Common myeloid progenitor, CD34-positive (primary cell): ENCODE measurements around the gene FOS.

Experiments
- CTCF ChIA-PET: fragments of 350-600 bp; sonication (Branson Sonifier 250); formaldehyde crosslinking; loops from one replicate; lab custom pipeline; 2021; ENCODE audit warnings: antibody characterized with exemption; lab: Charles Lee
- POLR2A ChIA-PET: fragments of 350-600 bp; sonication (Branson Sonifier 250); formaldehyde crosslinking; loops from one replicate; lab custom pipeline; 2021; ENCODE audit warnings: antibody characterized with exemption; lab: Charles Lee
- DNase-seq, 3 donors: peaks; one replicate each; pipeline versions ENCODE4 v3.0.0 to v3.0.0-alpha.2; 2013
- H3K27ac ChIP-seq, 2 experiments: 1 replicate in 1 of 2; 2 replicates in 1 of 2; pipeline ENCODE4 v1.7.0; 2013; ENCODE audit warnings: inconsistent platforms in 2 of 2, low read length in 2 of 2, mild to moderate bottlenecking in 2 of 2, low read depth in 1 of 2, moderate library complexity in 1 of 2; ENCODE audit not compliant: severe bottlenecking in 2 of 2, insufficient read depth in 1 of 2, poor library complexity in 1 of 2
- H3K27me3 ChIP-seq, 5 experiments: replicated peaks in 2 of 5; 1 replicate in 3 of 5; 2 replicates in 2 of 5; pipeline versions ENCODE4 v1.6.1 to v1.7.0; 2013; ENCODE audit warnings: low read length in 4 of 5, mild to moderate bottlenecking in 2 of 5, moderate library complexity in 2 of 5, inconsistent platforms in 1 of 5; ENCODE audit not compliant: insufficient read depth in 5 of 5, control insufficient read depth in 4 of 5
- H3K36me3 ChIP-seq, 4 experiments: 1 replicate in 2 of 4; 2 replicates in 2 of 4; pipeline versions ENCODE4 v1.6.1 to v1.7.0; 2013; ENCODE audit warnings: low read length in 3 of 4, control low read depth in 1 of 4, mild to moderate bottlenecking in 1 of 4; ENCODE audit not compliant: control insufficient read depth in 4 of 4, insufficient read depth in 4 of 4
- H3K4me1 ChIP-seq, 4 experiments: 1 replicate in 3 of 4; 2 replicates in 1 of 4; pipeline versions ENCODE4 v1.6.1 to v1.7.1; 2013; ENCODE audit warnings: low read length in 3 of 4, mild to moderate bottlenecking in 3 of 4, control low read depth in 1 of 4, inconsistent platforms in 1 of 4, moderate library complexity in 1 of 4; ENCODE audit not compliant: control insufficient read depth in 4 of 4, insufficient read depth in 4 of 4; ENCODE audit errors: control extremely low read depth in 1 of 4
- H3K4me3 ChIP-seq, 7 experiments: 1 replicate in 4 of 7; 2 replicates in 3 of 7; pipeline versions ENCODE4 v1.5.1 to v1.7.0; 2013; ENCODE audit warnings: mild to moderate bottlenecking in 7 of 7, low read length in 6 of 7, moderate library complexity in 6 of 7, inconsistent platforms in 2 of 7, low read depth in 2 of 7, control low read depth in 1 of 7; ENCODE audit not compliant: insufficient read depth in 4 of 7, control insufficient read depth in 1 of 7; ENCODE audit errors: extremely low read depth in 1 of 7
- H3K9me3 ChIP-seq, 5 experiments: 1 replicate in 4 of 5; 2 replicates in 1 of 5; pipeline versions ENCODE4 v1.6.1 to v1.7.1; 2013; ENCODE audit warnings: low read length in 4 of 5, mild to moderate bottlenecking in 2 of 5, inconsistent platforms in 1 of 5, low read depth in 1 of 5, moderate library complexity in 1 of 5; ENCODE audit not compliant: control insufficient read depth in 4 of 5, insufficient read depth in 2 of 5; ENCODE audit errors: control extremely low read depth in 1 of 5
- WGBS: methylation state at CpG from one replicate; pipeline ENCODE4 v1.1.5; 2013; ENCODE audit not compliant: insufficient coverage; 5-methylcytosine and 5-hydroxymethylcytosine counted together

FOS gene

DNA sequence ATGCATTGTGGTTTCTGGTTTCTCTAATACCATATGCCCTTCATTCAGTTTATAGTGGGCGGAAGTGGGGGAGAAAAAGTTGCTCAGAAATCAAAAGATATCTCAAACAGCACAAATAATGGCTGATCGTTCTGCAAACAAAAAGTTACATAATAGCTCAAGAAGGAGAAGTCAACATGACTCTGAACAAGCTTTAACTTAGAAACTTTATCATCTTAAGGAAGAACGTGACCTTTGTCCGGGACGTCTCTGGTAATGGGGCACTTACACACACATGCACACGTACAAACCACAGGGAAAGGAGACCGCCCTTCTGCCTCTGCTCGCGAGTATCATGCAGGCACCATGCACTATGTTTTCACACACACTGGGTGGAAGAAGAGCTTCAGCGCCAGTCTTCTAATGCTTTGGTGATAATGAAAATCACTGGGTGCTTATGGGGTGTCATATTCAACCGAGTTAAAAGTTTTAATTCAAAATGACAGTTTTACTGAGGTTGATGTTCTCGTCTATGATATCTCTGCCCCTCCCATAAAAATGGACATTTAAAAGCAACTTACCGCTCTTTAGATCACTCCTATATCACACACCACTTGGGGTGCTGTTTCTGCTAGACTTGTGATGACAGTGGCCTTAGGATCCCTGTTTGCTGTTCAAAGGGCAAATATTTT is 4.7 kb downstream of the FOS start:
- Histone ChIP-seq H3K27ac (no peak overlapping the region), H3K9me3 (peaks cover 0 to 16% (median 3%) of the 10 kb centered on the region in 5 experiments), H3K27me3 (peaks cover 0 to 25% (median 5%) of the 10 kb centered on the region in 5 experiments), H3K4me1 (peaks cover 6 to 56% (median 47%) of the 10 kb centered on the region in 4 experiments), H3K36me3 (peaks cover 4 to 30% (median 17%) of the 10 kb centered on the region in 4 experiments), H3K4me3 (peak overlapping the region in 1 of 7 experiments; percentile 45)
- POLR2A ChIA-PET: interaction anchor here (0.8 to 5.0 kb wide), 5 partner anchors 10 to 107 kb away, joined by 3 to 42 read pairs (median 5); partner anchors contain the start of gene TMED10
- peak; percentile 57 to 90 (median 90) for DNase-seq
- 100% methylated on average over 2 of the region's 13 CpGs for WGBS
- CTCF ChIA-PET: interaction anchor here (0.5 to 4.2 kb wide), 15 partner anchors 9 to 783 kb away, joined by 3 to 31 read pairs (median 4); no protein-coding TSS in a partner anchor

DNA sequence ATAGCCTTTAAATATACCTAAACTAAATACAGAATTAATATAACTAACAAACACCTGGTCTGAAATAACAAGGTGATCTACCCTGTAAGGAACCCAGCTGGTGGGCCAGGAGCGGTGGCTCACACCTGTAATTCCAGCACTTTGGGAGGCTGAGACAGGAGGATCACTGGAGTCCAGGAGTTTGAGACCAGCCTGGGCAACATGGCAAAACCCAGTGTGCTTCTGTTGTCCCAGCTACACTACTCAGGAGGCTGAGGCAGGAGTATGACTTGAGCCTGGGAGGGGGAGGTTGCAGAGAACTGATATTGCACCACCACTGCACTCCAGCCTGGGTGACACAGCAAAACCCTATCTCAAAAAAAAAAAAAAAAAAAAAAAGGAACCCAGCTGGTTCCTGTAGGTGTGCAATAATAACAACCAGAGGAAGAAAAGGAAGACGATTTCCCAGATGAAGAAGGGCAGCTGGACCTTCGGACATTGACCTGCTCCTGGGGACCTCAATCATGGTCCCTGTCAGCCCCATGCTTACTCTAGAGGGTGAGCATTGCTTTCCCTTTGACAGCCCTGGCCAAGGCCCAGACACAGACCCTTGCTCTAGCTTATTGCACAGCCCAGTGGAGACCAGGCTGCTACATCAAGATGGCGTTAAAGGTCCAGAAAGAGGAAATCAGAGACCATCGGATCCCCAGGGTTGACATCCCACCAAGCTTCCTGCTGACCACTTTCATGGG is 5.4 kb downstream of the FOS start:
- H3K36me3 ChIP-seq: peaks cover 4 to 26% (median 17%) of the 10 kb centered on the region in 4 experiments
- WGBS: 35% methylated on average over 4 of the region's 5 CpGs
- DNase-seq: peak; percentile 69 to 92 (median 91)
- ChIA-PET CTCF (interaction anchor here (0.5 to 4.2 kb wide), 14 partner anchors 9 to 784 kb away, joined by 3 to 31 read pairs (median 4); no protein-coding TSS in a partner anchor), POLR2A (interaction anchor here (0.5 to 5.0 kb wide), 6 partner anchors 10 to 228 kb away, joined by 3 to 42 read pairs (median 4); no protein-coding TSS in a partner anchor)
- H3K9me3 ChIP-seq: peaks cover 0 to 12% (median under 1%) of the 10 kb centered on the region in 5 experiments
- peak overlapping the region in 2 of 7 experiments; percentile 26 to 45 for H3K4me3 ChIP-seq
- peaks cover 0 to 22% (median 5%) of the 10 kb centered on the region in 5 experiments for H3K27me3 ChIP-seq
- H3K4me1 ChIP-seq: peaks cover 6 to 56% (median 46%) of the 10 kb centered on the region in 4 experiments
- no peak overlapping the region for H3K27ac ChIP-seq

DNA sequence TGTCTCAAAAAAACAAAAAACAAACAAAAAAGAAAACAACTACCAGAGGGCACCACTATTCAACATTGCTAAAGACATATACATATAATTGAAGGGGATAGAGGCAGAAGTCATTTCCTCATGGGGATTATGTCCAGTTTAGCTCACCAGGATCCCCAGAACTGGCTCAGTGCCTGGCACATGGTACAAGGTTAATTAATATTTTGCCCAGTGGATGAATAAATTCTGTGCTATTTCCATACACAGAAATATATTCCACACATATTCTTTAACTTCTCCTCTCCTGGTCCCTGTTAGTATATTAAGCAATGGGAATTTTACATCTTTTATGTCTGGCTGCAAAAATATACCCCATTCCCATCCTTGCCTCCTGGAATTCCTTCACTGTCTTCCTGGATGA is 6.7 kb downstream of the FOS start:
- H3K27me3 ChIP-seq: peaks cover 0 to 9% (median 0%) of the 10 kb centered on the region in 5 experiments
- DNase-seq: no peak
- no peak overlapping the region for H3K4me3 ChIP-seq
- no peak overlapping the region for H3K27ac ChIP-seq
- peaks cover 4 to 13% (median 12%) of the 10 kb centered on the region in 4 experiments for H3K36me3 ChIP-seq
- peaks cover 6 to 44% (median 35%) of the 10 kb centered on the region in 4 experiments for H3K4me1 ChIP-seq
- ChIA-PET POLR2A (interaction anchor here (1.1 kb wide), 1 partner anchor 9 kb away, joined by 9 read pairs; no protein-coding TSS in a partner anchor), CTCF (interaction anchor here (0.8 to 3.2 kb wide), 7 partner anchors 9 to 244 kb away, joined by 3 to 23 read pairs (median 3); no protein-coding TSS in a partner anchor)
- no peaks in the 10 kb centered on the region for H3K9me3 ChIP-seq

DNA sequence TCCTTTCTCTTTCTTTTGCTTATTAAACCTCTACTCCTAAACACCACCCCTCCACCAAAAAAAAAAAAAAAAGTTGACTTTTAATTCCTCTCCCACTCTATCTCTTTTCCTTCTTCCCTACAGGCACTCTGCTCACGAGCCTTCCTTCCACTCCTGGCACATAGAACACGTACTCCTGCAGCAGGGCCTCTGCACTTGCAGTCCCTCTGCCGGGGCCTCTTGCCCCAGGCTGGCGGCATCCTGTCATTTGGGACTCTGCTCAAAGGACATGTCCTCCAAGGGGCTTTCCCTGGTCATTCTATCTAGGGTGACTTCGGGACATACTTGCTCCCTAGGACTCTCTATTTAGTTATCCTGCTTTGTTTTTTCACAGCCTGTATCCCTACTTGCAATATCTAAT is 7.7 kb downstream of the FOS start:
- no peak overlapping the region for H3K27ac ChIP-seq
- ChIA-PET CTCF (interaction anchor here (0.9 to 1.8 kb wide), 3 partner anchors 28 to 147 kb away, joined by 3 to 7 read pairs (median 3); no protein-coding TSS in a partner anchor), POLR2A (interaction anchor here (1.2 kb wide), 1 partner anchor 9 kb away, joined by 3 read pairs; no protein-coding TSS in a partner anchor)
- H3K4me3 ChIP-seq: no peak overlapping the region
- peaks cover 6 to 44% (median 26%) of the 10 kb centered on the region in 4 experiments for H3K4me1 ChIP-seq
- no peaks in the 10 kb centered on the region for H3K27me3 ChIP-seq
- WGBS: 37% methylated on average over 3 of the region's 5 CpGs
- peak in 1 of 3 donors; percentile 23 for DNase-seq
- H3K9me3 ChIP-seq: no peaks in the 10 kb centered on the region
- H3K36me3 ChIP-seq: peaks cover 0 to 4% (median 3%) of the 10 kb centered on the region in 4 experiments

DNA sequence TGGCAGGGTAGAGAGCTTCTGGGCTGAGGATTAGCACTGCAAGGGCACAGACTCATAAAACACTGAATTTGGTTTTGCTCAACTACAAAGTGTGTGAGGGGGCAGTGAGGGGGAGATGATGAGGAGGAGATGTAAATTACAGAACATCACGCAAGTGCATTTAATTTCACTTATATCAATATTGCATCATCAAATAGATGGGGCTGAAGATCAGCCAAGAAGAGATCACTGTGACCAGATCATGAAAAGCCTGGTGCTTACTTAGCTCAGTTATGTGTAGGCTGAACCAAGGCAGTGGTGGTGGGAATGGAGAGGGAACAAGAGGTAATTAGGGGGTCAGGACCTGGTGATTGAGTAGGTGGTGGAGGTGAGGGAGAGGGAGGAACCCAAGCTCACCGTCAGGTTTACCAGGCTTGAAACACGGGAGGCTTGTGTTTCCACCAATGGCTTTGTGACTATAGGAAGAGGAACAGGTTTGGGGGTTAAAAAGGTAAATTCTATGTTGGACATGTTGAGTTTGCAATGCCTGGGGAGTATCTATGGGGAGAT is 11.3 kb downstream of the FOS start:
- POLR2A ChIA-PET: interaction anchor here (1.3 kb wide), 1 partner anchor 8 kb away, joined by 5 read pairs; no protein-coding TSS in a partner anchor
- Histone ChIP-seq H3K36me3 (no peaks in the 10 kb centered on the region), H3K27me3 (no peaks in the 10 kb centered on the region), H3K27ac (no peak overlapping the region), H3K4me1 (peaks cover 8 to 39% (median 28%) of the 10 kb centered on the region in 4 experiments), H3K9me3 (no peaks in the 10 kb centered on the region), H3K4me3 (no peak overlapping the region)
- CTCF ChIA-PET: interaction anchor here (1.1 to 2.9 kb wide), 7 partner anchors 8 to 146 kb away, joined by 3 to 11 read pairs (median 5); no protein-coding TSS in a partner anchor
- 100% methylated on average over 2 of the region's 3 CpGs for WGBS
- no peak for DNase-seq

DNA sequence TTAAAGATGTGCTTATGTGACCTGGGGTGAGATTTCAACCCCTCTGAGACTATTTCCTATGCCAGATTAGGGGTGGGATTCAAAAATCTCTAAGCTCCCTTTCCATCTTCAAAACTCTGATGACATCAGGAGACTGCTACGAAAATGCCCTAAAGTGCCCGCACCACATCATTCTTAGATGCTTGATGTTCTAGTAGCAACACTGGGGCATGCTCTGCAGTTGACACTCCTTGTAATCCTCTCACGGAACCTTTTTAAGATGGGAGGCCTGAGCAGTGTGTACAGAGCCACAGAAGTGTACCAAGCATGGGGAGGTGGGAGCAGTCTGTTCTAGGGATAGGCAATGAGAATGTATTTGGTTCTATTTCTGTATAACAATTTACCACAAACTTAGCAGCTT is 12.2 kb downstream of the FOS start:
- Histone ChIP-seq H3K27me3 (no peaks in the 10 kb centered on the region), H3K27ac (no peak overlapping the region), H3K4me1 (peaks cover 12 to 48% (median 37%) of the 10 kb centered on the region in 4 experiments), H3K36me3 (no peaks in the 10 kb centered on the region), H3K4me3 (no peak overlapping the region), H3K9me3 (no peaks in the 10 kb centered on the region)
- CTCF ChIA-PET: interaction anchor here (1.0 to 2.9 kb wide), 6 partner anchors 10 to 168 kb away, joined by 3 to 10 read pairs (median 4); no protein-coding TSS in a partner anchor
- POLR2A ChIA-PET: interaction anchor here (1.3 kb wide), 1 partner anchor 9 kb away, joined by 5 read pairs; no protein-coding TSS in a partner anchor
- no peak for DNase-seq
- 94% methylated on average over 3 of the region's 3 CpGs for WGBS
